Peyer's patch (tissue), 4 donors: Measurements from ENCODE around the gene PLA2G6.

Experiments used
- CTCF ChIP-seq, 6 experiments: fragments of 450-650 bp in 4 of 6; fragments of 200-600 bp in 2 of 6; sonication (generic) in 1 of 6; IDR thresholded peaks; one replicate each; pipeline ENCODE4 v1.5.1; 2017 to 2019; ENCODE audit warnings: antibody characterized with exemption in 6 of 6, mild to moderate bottlenecking in 3 of 6, moderate library complexity in 1 of 6
- POLR2A ChIP-seq, 2 donors: fragments of 450-650 bp; IDR thresholded peaks; one replicate each; pipeline ENCODE4 v1.5.1; 2017; ENCODE audit warnings: antibody characterized with exemption in 2 of 2, mild to moderate bottlenecking in 2 of 2, moderate library complexity in 2 of 2

- TF ChIP-seq POLR2A (IDR thresholded peaks at IDR 0.05) (no peak), CTCF (IDR thresholded peaks at IDR 0.05) (no peak)
Observed at GRCh38 chr22:38221407-38221806, 39.8 kb upstream of the PLA2G6 start.
